Measurements from ENCODE around the gene PCDH11X. TPM values are rescaled to one million over a fixed set of nuclear protein-coding genes. Genes with fewer than 3 reads are reported as not detected.
"Not testable (repeated sequence)": the region's sequence is repeated elsewhere in the genome, so short reads cannot be mapped to it uniquely, and the experiment has no call there.

PCDH11X gene
- total RNA-seq: 1 to 10 TPM; 1.1 to 3.3 TPM
- 3.1 TPM for polyA plus RNA-seq (2013, experiment 1 of 2)
- polyA plus RNA-seq (2013, experiment 2 of 2): 2.2 TPM
- long read RNA-seq, experiment 1, partial matches to known transcripts: 0 of 1 reads
- long read RNA-seq, experiment 1, other reads (novel, unspliced or antisense): 1 of 1 reads
- long read RNA-seq, experiment 2, partial matches to known transcripts: 0 of 1 reads
- long read RNA-seq, experiment 2, other reads (novel, unspliced or antisense): 1 of 1 reads
- long read RNA-seq, experiment 3, full-length matches to known transcripts: 1 of 18 reads
- long read RNA-seq, experiment 3, partial matches to known transcripts: 7 of 18 reads
- long read RNA-seq, experiment 3, other reads (novel, unspliced or antisense): 10 of 18 reads
- long read RNA-seq, experiment 4, partial matches to known transcripts: 0 of 1 reads
- long read RNA-seq, experiment 4, other reads (novel, unspliced or antisense): 1 of 1 reads

GRCh38 chrX:91779135-91779534 lies at the start of gene PCDH11X:
PCDH11X (plus strand) TSS chrX:91779375; CDS start chrX:91835505, 56,130 bp downstream.
- not testable (repeated sequence) for H3K27ac Mint-ChIP-seq; H3K36me3 ChIP-seq (ENCODE audit: control insufficient read depth, insufficient read depth, low read length); H3K9me3 Mint-ChIP-seq; H3K4me1 Mint-ChIP-seq; H3K4me1 ChIP-seq (ENCODE audit: control insufficient read depth, insufficient read depth, low read length); H3K36me3 Mint-ChIP-seq (ENCODE audit: low read depth); H3K9me3 ChIP-seq (ENCODE audit: control insufficient read depth, low read length); H3K27ac ChIP-seq (ENCODE audit: low read depth, low read length); H3K9ac ChIP-seq (ENCODE audit: extremely low read depth, low read length, poor library complexity, severe bottlenecking)
- peak; percentile 89 for DNase-seq
- Mint-ChIP-seq H3K4me3 (peak within 1 kb of the TSS; percentile 60), H3K27me3 (ENCODE audit: insufficient read depth) (peaks cover 59% of the 10 kb centered on the region)
- Histone ChIP-seq H3K4me3 (ENCODE audit: low read length) (peak within 1 kb of the TSS; percentile 66), H3K27me3 (ENCODE audit: control insufficient read depth, insufficient read depth, low read length, poor library complexity, severe bottlenecking) (peaks cover 34% of the 10 kb centered on the region)
- 0% methylated on average over 4 of the region's 24 CpGs; no CpG with 5 or more reads in 1 of the 2 experiments for WGBS, 2 experiments (ENCODE audit: insufficient coverage in 1 of 2, insufficient read length in 1 of 2)

DNA sequence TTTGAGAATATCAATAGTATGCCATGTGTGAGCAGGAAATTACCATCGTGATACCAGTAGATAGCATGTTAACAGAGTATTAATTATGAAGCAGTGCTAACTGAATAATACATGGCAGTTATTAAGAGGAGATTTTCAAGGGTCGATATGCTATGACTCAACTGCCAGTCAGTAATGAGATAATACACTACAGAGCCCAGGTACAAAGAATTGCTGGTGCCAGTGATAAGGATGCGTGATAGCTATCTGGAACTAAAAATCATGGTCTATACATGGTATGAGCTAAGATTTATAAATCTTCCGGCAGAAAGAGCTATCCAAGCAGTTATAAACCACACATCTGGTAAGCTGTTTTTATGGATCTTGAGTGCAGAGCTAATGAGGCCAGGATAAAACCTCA lies 31.7 kb upstream of the PCDH11X start:
- not testable (repeated sequence) for H3K4me1 ChIP-seq (ENCODE audit: control insufficient read depth, insufficient read depth, low read length); H3K9me3 ChIP-seq (ENCODE audit: control insufficient read depth, low read length); H3K36me3 Mint-ChIP-seq (ENCODE audit: low read depth); H3K9ac ChIP-seq (ENCODE audit: extremely low read depth, low read length, poor library complexity, severe bottlenecking); H3K27ac ChIP-seq (ENCODE audit: low read depth, low read length); H3K9me3 Mint-ChIP-seq; H3K4me1 Mint-ChIP-seq; H3K27me3 ChIP-seq (ENCODE audit: control insufficient read depth, insufficient read depth, low read length, poor library complexity, severe bottlenecking); H3K27me3 Mint-ChIP-seq (ENCODE audit: insufficient read depth); H3K4me3 Mint-ChIP-seq; H3K36me3 ChIP-seq (ENCODE audit: control insufficient read depth, insufficient read depth, low read length); H3K4me3 ChIP-seq (ENCODE audit: low read length); DNase-seq; H3K27ac Mint-ChIP-seq
- no CpG with 5 or more reads among the region's 4 CpGs for WGBS, 2 experiments (ENCODE audit: insufficient coverage in 1 of 2, insufficient read length in 1 of 2)

- H3K36me3 Mint-ChIP-seq (ENCODE audit: low read depth); H3K4me1 Mint-ChIP-seq; H3K4me1 ChIP-seq (ENCODE audit: control insufficient read depth, insufficient read depth, low read length); H3K27me3 Mint-ChIP-seq (ENCODE audit: insufficient read depth); H3K4me3 ChIP-seq (ENCODE audit: low read length); H3K27ac ChIP-seq (ENCODE audit: low read depth, low read length); H3K36me3 ChIP-seq (ENCODE audit: control insufficient read depth, insufficient read depth, low read length); H3K9ac ChIP-seq (ENCODE audit: extremely low read depth, low read length, poor library complexity, severe bottlenecking); H3K27me3 ChIP-seq (ENCODE audit: control insufficient read depth, insufficient read depth, low read length, poor library complexity, severe bottlenecking); H3K9me3 ChIP-seq (ENCODE audit: control insufficient read depth, low read length): not testable (repeated sequence)
- Mint-ChIP-seq H3K27ac (peak overlapping the region; percentile 93), H3K4me3 (peak overlapping the region; percentile 76), H3K9me3 (peaks cover 17% of the 10 kb centered on the region)
- peak; percentile 66 for DNase-seq
- WGBS, 2 experiments (ENCODE audit: insufficient coverage in 1 of 2, insufficient read length in 1 of 2): 82% methylated on average over 16 of the region's 17 CpGs; no CpG with 5 or more reads in 1 of the 2 experiments
These were observed 26.2 kb upstream of the PCDH11X start for GRCh38 chrX:91753022-91753421.

DNA sequence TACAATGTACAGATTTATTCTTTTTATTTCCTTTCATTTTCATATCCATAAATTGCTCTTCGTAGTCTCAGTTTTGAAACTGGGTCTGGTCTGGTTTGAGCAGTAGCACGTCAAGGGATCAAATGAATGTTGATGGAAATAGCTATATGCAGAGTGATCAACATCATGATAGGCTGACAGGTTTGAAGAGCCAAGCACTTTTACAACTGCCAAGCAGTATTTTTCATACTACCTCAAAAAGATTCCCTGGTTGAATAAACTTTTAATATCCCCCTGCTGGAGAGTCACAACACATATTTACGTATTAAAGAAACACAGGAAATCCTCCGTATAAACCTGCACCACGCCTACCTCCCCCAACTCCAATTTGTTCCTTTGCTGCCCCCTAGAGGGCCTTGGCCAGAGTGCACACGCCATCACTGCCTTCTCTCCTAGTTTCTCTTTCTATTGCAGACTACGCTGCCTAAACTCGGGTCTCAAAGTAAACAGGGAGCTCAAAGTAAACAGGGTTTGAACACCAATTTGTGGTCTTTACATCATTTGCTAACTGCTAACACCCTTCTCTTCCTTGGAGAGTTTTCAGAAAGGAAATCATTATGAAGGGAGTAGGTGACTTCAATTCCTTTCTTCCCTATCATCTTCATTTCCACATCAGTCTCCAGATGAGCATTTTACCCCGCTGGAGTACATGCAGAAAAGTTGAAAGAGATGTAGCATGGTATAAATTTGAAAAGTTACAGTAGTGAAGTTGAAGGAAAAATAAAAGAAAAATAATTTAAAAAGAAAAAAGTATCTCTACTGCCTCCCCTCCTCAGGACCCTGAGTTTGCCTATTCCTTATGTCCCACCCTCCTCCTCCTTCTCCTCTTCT lies 8.3 kb upstream of the PCDH11X start:
- 85% methylated on average over 2 of the region's 9 CpGs; no CpG with 5 or more reads in 1 of the 2 experiments for WGBS, 2 experiments (ENCODE audit: insufficient coverage in 1 of 2, insufficient read length in 1 of 2)
- H3K27ac ChIP-seq (ENCODE audit: low read depth, low read length); H3K4me3 ChIP-seq (ENCODE audit: low read length); H3K36me3 ChIP-seq (ENCODE audit: control insufficient read depth, insufficient read depth, low read length); H3K9me3 Mint-ChIP-seq; H3K27ac Mint-ChIP-seq; H3K36me3 Mint-ChIP-seq (ENCODE audit: low read depth); DNase-seq; H3K4me1 ChIP-seq (ENCODE audit: control insufficient read depth, insufficient read depth, low read length); H3K27me3 ChIP-seq (ENCODE audit: control insufficient read depth, insufficient read depth, low read length, poor library complexity, severe bottlenecking); H3K27me3 Mint-ChIP-seq (ENCODE audit: insufficient read depth); H3K4me1 Mint-ChIP-seq; H3K9ac ChIP-seq (ENCODE audit: extremely low read depth, low read length, poor library complexity, severe bottlenecking); H3K9me3 ChIP-seq (ENCODE audit: control insufficient read depth, low read length); H3K4me3 Mint-ChIP-seq: not testable (repeated sequence)
- TF ChIP-seq, protein P1, sequence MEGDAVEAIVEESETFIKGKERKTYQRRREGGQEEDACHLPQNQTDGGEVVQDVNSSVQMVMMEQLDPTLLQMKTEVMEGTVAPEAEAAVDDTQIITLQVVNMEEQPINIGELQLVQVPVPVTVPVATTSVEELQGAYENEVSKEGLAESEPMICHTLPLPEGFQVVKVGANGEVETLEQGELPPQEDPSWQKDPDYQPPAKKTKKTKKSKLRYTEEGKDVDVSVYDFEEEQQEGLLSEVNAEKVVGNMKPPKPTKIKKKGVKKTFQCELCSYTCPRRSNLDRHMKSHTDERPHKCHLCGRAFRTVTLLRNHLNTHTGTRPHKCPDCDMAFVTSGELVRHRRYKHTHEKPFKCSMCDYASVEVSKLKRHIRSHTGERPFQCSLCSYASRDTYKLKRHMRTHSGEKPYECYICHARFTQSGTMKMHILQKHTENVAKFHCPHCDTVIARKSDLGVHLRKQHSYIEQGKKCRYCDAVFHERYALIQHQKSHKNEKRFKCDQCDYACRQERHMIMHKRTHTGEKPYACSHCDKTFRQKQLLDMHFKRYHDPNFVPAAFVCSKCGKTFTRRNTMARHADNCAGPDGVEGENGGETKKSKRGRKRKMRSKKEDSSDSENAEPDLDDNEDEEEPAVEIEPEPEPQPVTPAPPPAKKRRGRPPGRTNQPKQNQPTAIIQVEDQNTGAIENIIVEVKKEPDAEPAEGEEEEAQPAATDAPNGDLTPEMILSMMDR (conservative IDR thresholded peaks at IDR 0.05): peak; percentile 57

Measured in endodermal cell (in vitro differentiated cells).